PC-9 (cell line): ENCODE results near the gene CELA1. TPM values are rescaled to one million over a fixed set of nuclear protein-coding genes. Genes with fewer than 3 reads are reported as not detected.

ENCODE experiments used
- BruUV-seq: library from RNA; stranded (reverse); fragments of 400-500 nt; replicated peaks from 2 replicates; lab custom pipeline; 2021; lab: Mats Ljungman, UMichigan
- CTCF ChIA-PET: fragments of 300-600 bp; sonication (Branson Sonifier 250); formaldehyde crosslinking; loops from one replicate; lab custom pipeline; 2022; ENCODE audit warnings: antibody characterized with exemption; lab: Charles Lee
- POLR2A ChIA-PET: fragments of 300-600 bp; sonication (Branson Sonifier 250); formaldehyde crosslinking; loops from one replicate; lab custom pipeline; 2022; ENCODE audit warnings: antibody characterized with exemption; ENCODE audit not compliant: unreplicated experiment; lab: Charles Lee
- DNase-seq, 2 experiments: peaks; one replicate each; pipeline versions ENCODE4 v3.0.0 to v3.0.0-alpha.2; 2015 to 2022; ENCODE audit warnings: mixed read lengths in 1 of 2
- H2AFZ ChIP-seq: fragments of 200-600 bp; sonication (generic); 2 replicates; pipeline ENCODE4 v1.8.1; 2017; ENCODE audit warnings: antibody characterized with exemption
- H3F3A ChIP-seq: fragments of 200-600 bp; sonication (generic); 2 replicates; pipeline ENCODE4 v1.8.1; 2017; ENCODE audit warnings: antibody characterized with exemption, mild to moderate bottlenecking, low read depth; ENCODE audit not compliant: insufficient read depth
- H3K27ac ChIP-seq: fragments of 200-600 bp; sonication (generic); 2 replicates; pipeline ENCODE4 v1.6.1; 2016; ENCODE audit warnings: mixed run types
- H3K27me3 ChIP-seq: fragments of 200-600 bp; sonication (generic); 2 replicates; pipeline ENCODE4 v1.6.1; 2016; ENCODE audit warnings: low read depth, mixed run types; ENCODE audit not compliant: insufficient read depth
- H3K36me3 ChIP-seq: fragments of 200-600 bp; sonication (generic); 2 replicates; pipeline ENCODE4 v1.6.1; 2016; ENCODE audit warnings: low read depth, mixed run types
- H3K4me1 ChIP-seq: fragments of 200-600 bp; sonication (generic); replicated peaks from 2 replicates; pipeline ENCODE4 v1.6.1; 2016; ENCODE audit warnings: mixed run types; ENCODE audit not compliant: insufficient read depth
- H3K4me2 ChIP-seq: fragments of 200-600 bp; sonication (generic); 2 replicates; pipeline ENCODE4 v1.6.1; 2017; ENCODE audit warnings: mixed run types
- H3K4me3 ChIP-seq: fragments of 200-600 bp; sonication (generic); 2 replicates; pipeline ENCODE4 v1.6.1; 2016; ENCODE audit warnings: mixed run types
- H3K79me2 ChIP-seq: fragments of 200-600 bp; sonication (generic); 2 replicates; pipeline ENCODE4 v1.6.1; 2017; ENCODE audit warnings: low read depth, mixed run types
- H3K9me2 ChIP-seq: fragments of 200-600 bp; sonication (generic); 2 replicates; pipeline ENCODE4 v1.8.1; 2017; ENCODE audit warnings: mild to moderate bottlenecking; ENCODE audit not compliant: insufficient read depth
- H3K9me3 ChIP-seq: fragments of 200-600 bp; sonication (generic); 2 replicates; pipeline ENCODE4 v1.8.1; 2016; ENCODE audit warnings: low read depth; ENCODE audit not compliant: insufficient read depth
- H4K20me1 ChIP-seq: fragments of 200-600 bp; sonication (generic); 2 replicates; pipeline ENCODE4 v1.8.1; 2017; ENCODE audit not compliant: insufficient read depth
- EZH2 ChIP-seq: fragments of 200-600 bp; sonication (generic); IDR thresholded peaks from 2 replicates; pipeline ENCODE4 v1.8.0; 2017; ENCODE audit warnings: antibody characterized with exemption, low read depth
- intact Hi-C: fragments of 100-400 bp; cut with micrococcal nuclease; formaldehyde crosslinking; loops from one replicate; pipeline ENCODE4 v1.10.0; 2022; ENCODE audit not compliant: unreplicated experiment
- total RNA-seq: library from RNA; stranded (reverse); gene quantifications from 2 replicates; pipeline ENCODE4 v1.2.3, GENCODE V29; 2021
- TF ChIP-seq, protein P1 (sequence below): fragments of 200-600 bp; sonication (generic); conservative IDR thresholded peaks from 2 replicates; pipeline ENCODE4 v1.6.1; 2017; ENCODE audit warnings: mixed run types, antibody characterized with exemption, mild to moderate bottlenecking, moderate library complexity

The CELA1 gene
- total RNA-seq, 1 experiment from 2014 or later, result not detected

DNA sequence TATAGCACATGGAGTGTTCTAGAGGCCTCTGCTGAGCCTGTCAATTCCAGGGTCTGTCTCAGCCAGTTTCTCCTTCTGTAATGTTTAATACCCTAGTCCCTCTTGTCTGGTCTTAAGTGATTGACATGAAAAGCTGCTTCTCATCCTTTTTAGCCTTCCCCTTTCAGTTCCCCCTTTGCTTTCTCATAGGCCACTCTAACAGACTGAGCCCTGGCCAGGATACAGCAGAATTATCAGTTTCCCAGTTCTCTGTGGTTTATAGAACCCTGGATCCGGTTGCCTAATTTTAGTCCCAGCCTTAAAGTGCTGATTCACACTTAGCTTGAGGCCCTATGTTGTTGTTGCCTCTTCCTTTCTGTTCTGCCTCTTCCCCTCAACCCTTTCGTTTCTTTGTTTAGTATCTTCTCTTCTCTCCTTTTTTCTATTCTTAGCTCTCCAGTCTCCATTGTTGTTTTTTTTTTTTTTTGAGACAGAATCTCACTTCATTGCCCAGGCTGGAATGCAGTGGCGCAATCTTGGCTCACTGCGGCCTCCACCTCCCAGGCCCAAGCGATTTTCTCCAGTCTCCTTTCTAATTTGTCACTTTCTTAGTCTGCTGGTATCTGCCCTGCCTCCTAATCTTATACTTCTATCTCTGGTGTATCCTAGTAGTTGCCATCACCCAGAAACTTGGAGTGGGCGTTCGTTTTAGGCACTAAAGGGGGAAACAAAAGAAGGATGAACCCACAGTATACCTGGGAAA is 19.6 kb downstream of the CELA1 start:
- ChIA-PET CTCF (interaction anchor here (0.6 to 0.7 kb wide), 2 partner anchors 13 to 56 kb away, joined by 4 to 11 read pairs; no protein-coding TSS in a partner anchor), POLR2A (interaction anchor here (0.6 to 0.7 kb wide), 4 partner anchors 8 to 1611 kb away, joined by 3 to 10 read pairs (median 4); no protein-coding TSS in a partner anchor)
- TF ChIP-seq, protein P1, sequence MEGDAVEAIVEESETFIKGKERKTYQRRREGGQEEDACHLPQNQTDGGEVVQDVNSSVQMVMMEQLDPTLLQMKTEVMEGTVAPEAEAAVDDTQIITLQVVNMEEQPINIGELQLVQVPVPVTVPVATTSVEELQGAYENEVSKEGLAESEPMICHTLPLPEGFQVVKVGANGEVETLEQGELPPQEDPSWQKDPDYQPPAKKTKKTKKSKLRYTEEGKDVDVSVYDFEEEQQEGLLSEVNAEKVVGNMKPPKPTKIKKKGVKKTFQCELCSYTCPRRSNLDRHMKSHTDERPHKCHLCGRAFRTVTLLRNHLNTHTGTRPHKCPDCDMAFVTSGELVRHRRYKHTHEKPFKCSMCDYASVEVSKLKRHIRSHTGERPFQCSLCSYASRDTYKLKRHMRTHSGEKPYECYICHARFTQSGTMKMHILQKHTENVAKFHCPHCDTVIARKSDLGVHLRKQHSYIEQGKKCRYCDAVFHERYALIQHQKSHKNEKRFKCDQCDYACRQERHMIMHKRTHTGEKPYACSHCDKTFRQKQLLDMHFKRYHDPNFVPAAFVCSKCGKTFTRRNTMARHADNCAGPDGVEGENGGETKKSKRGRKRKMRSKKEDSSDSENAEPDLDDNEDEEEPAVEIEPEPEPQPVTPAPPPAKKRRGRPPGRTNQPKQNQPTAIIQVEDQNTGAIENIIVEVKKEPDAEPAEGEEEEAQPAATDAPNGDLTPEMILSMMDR, result no peak
- TF ChIP-seq EZH2, result no peak
- Histone ChIP-seq H3K9me3 (no peaks in the 10 kb centered on the region), H3K4me1 (peaks cover 54% of the 10 kb centered on the region), H3K4me2 (peak overlapping the region; percentile 51), H3K79me2 (no peaks in the 10 kb centered on the region), H2AFZ (peak overlapping the region; percentile 71; the same call in 1 of the 2 replicates), H3K9me2 (no peaks in the 10 kb centered on the region), H3F3A (peaks cover 47% of the 10 kb centered on the region), H3K27ac (peak overlapping the region; percentile 72), H3K27me3 (no peaks in the 10 kb centered on the region), H4K20me1 (no peaks in the 10 kb centered on the region), H3K4me3 (no peak overlapping the region), H3K36me3 (no peaks in the 10 kb centered on the region)
- intact Hi-C loops, result loop anchor here (5.0 kb wide), 1 partner anchor 55 kb away; the partner anchor contains the start of gene SMAGP
- no TSS peak for BruUV-seq
- peak; percentile 53 for DNase-seq

DNA sequence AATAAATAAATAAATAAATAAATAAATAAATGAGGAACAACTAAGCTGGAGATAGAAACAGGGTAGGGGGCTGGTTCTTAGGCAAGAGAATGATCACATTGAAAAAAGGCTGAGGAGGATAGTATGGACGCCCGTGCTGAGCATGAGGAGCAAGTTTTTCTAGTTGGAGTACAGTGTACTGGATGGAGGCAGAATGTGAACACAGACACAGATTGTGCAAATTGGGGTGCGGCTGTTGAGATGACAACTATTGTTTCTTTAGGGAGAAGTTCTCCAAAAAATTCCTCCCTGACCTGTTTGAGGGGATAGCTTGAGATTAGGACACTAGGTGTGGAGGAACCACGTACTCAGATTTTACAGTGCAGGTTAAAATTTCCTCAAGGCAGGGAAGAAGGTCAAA is 21.5 kb downstream of the CELA1 start:
- Histone ChIP-seq H3K4me1 (peaks cover 73% of the 10 kb centered on the region), H3F3A (peaks cover 57% of the 10 kb centered on the region), H3K9me3 (no peaks in the 10 kb centered on the region), H3K27me3 (no peaks in the 10 kb centered on the region), H3K27ac (peak overlapping the region; percentile 44), H4K20me1 (no peaks in the 10 kb centered on the region), H3K4me3 (no peak overlapping the region), H3K79me2 (no peaks in the 10 kb centered on the region), H2AFZ (no peak overlapping the region), H3K4me2 (peak overlapping the region; percentile 25), H3K36me3 (no peaks in the 10 kb centered on the region), H3K9me2 (no peaks in the 10 kb centered on the region)
- DNase-seq, result peak in 1 of 2 experiments; percentile 80
- intact Hi-C loops, result loop anchor here (5.0 kb wide), 1 partner anchor 53 kb away; the partner anchor contains the start of gene SMAGP
- BruUV-seq, result no TSS peak
- ChIA-PET POLR2A (interaction anchor here (0.6 kb wide), 1 partner anchor 338 kb away, joined by 4 read pairs; no protein-coding TSS in a partner anchor), CTCF (no interaction called here)
- no peak for TF ChIP-seq EZH2
- TF ChIP-seq, protein P1, result no peak

DNA sequence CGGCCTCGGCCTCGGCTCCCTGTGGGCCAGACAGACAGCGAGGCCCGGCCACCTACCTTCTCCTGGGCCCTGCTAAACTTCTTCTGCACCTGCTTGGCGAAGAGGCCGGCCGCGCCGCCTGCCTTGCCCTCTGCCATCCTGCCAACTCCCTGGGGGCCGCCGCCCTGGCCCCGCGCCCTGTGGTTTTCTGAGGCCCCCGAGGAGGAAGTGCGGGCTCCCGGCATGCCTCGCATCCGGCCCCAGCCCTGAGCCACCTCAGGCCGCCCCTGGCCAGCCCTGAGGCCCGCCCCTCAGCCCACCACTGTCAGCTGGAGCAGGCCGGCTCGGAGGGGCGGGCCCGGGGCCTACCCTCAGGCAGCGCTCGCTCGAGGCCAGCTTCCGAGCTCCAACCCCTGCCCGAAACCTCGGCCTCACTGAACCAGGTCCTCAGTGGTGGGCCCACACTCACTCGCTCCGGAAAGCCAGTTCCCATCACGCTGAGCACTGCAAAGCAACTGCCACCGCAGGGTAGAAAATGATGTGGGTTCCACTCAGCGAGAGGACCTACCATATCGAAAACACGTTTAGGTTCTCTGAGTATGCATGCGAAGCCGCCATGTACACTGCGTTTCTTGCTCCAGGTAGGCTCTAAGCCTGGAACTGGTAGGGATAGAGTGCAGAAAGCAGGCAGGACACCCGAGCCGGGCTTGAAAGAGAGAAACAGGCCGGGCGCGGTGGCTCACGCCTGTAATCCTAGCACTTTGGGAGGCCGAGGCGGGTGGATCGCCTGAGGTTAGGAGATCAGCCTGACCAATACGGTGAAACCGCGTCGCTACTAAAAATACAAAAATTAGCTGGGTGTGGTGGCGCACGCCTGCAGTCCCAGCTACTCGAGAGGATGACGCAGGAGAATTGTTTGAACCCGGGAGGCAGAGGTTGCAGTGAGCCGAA is 22.2 kb downstream of the CELA1 start, which contains the start of gene BIN2:
Gene BIN2 (minus strand): TSS at position 209 of the 930 bp plus-strand sequence. CDS start 72 bp downstream, at position 137.
- Histone ChIP-seq H3K4me3 (no peak within 1 kb of the TSS), H3K9me2 (no peaks in the 10 kb centered on the region), H3K36me3 (no peaks in the 10 kb centered on the region), H3K9me3 (no peaks in the 10 kb centered on the region), H2AFZ (no peak within 1 kb of the TSS), H3K27ac (no peak within 1 kb of the TSS), H3K27me3 (no peaks in the 10 kb centered on the region), H3F3A (peaks cover 57% of the 10 kb centered on the region), H3K4me2 (peak within 1 kb of the TSS; percentile 25; the same call in 1 of the 2 replicates), H3K4me1 (peaks cover 78% of the 10 kb centered on the region), H3K79me2 (no peaks in the 10 kb centered on the region), H4K20me1 (no peaks in the 10 kb centered on the region)
- BruUV-seq, result no TSS peak
- DNase-seq, result no peak
- TF ChIP-seq, protein P1, result no peak
- no peak for TF ChIP-seq EZH2
- intact Hi-C loops, result no loop called here
- CTCF ChIA-PET, result no interaction called here
- POLR2A ChIA-PET, result interaction anchor here (0.6 kb wide), 1 partner anchor 337 kb away, joined by 4 read pairs; no protein-coding TSS in a partner anchor
